GM12892 (cell line): ENCODE results near the gene RBM33.

Source experiments
- POLR2A ChIP-seq: IDR thresholded peaks from 2 replicates; pipeline ENCODE4 v1.6.1; 2011; ENCODE audit warnings: low read depth, low read length, control low read depth
- TAF1 ChIP-seq: IDR thresholded peaks from 2 replicates; pipeline ENCODE4 v1.6.1; 2011; ENCODE audit warnings: low read depth, mild to moderate bottlenecking, control low read depth, low read length, borderline replicate concordance

GRCh38 chr7:155727616-155728015, 83.2 kb downstream of the RBM33 start:
- TF ChIP-seq POLR2A (no peak), TAF1 (no peak)
